Activated gamma-delta T cell treated with Interleukin-2 at 50 U/mL for 16 hours (primary cell): ENCODE results near the gene CSF3R.

Source experiments
- DNase-seq: peaks from one replicate; pipeline ENCODE4 v3.0.0-alpha.2; 2020

The CSF3R gene

DNA sequence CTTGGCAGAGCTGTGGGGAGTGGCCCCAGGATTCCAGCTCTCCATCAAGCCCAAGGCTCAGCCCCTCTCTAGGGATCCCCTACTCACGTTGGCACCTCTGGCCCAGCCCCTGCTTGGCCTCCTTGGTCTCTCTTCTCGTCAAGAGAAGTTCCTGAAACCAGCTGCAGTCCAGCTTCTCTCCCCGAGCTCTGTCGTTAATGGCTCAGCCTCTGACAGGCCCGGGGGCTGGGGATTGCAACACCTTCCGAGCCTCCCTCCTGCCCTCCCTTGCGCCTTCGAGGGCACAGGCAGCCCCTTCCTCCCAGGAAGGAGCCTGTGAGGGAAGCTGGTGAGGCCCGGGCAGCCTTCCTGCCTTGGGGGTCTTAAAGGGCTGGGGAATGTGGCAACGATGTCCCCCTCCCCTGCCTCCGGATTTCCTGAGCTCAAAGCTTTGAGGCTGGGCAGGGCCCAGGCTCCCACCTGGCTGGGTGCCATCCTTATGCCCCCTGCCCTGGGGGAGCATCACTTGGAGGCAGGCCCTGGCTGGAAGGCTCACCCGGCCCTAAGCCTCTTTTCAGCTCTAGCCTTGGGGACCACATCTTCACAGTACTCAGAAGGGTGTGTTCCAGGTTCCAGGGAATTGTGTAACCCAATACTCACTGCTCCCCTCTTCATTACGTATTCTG lies at the start of gene CSF3R:
CSF3R (minus strand) TSS at position 190 of the 665 bp plus-strand sequence. CDS start 3,417 bp downstream, outside the sequence.
- no peak for DNase-seq

GRCh38 chr1:36531833-36532232 lies 49.1 kb upstream of the CSF3R start:
- no peak for DNase-seq

GRCh38 chr1:36530791-36531190 lies 48.1 kb upstream of the CSF3R start:
- DNase-seq = no peak

DNA sequence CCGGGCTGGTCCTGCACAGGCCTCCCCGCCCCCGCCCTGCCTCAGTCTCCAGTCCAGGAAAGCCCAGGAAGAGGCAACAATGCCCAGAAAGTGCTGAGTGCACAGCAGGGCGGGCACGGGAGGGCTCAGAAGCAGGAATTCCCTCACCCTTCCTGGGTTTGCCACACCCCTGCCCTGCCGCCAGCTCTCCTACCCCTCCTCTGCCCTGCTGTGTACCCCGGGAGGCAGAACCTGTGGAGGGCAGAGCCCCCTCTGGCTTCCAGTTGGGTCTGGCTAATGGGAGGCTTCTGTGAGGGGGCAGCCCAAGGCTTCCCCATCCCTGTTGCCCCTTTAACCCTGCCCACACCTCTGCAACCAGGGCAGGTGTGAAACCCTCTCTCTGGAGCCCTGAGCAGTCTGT lies 47.5 kb upstream of the CSF3R start:
- DNase-seq = no peak

DNA sequence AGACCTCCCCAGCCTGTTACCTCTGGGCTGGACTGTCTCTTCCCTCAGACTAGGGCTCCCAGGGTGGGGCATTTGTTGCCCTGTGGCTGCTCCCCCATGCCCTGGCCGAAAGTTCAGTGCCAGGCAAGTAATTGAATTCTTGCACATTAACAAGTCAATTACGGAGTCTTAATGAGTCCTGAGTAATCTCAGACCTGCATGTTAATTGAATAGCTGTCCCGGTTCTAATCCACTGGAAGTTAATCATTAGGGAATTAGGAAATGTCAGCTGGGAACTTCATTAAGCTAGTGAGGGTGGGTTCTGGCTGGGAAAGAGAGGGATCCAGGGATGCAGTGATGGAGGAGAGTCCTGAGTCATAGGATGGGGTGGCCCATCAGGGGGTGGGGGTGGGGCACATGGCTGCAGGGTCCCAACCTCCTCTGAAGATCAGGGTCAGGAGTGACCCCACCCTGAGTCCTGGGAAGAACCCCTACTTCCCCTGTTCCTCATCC lies 47.1 kb upstream of the CSF3R start:
- DNase-seq = no peak

GRCh38 chr1:36528361-36529349 lies 45.9 kb upstream of the CSF3R start:
- DNase-seq = no peak

DNA sequence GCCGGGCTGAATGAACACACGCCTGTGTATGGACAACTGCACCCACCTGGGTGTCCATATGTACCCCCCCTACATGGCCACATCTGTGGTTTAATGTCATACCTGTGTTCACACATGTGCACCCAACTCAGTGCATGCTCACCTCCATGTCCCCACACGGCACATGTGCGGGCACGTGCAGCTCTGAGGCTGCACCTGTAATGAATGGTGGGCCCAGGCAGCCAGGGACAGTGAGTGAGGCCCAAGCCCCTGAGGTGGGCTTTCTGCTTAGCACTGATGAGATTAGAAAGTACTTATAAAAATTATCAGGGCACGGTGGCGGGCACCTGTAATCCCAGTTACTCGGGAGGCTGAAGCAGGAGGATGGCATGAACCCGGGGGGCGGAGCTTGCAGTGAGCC lies 42.5 kb upstream of the CSF3R start:
- DNase-seq = no peak

DNA sequence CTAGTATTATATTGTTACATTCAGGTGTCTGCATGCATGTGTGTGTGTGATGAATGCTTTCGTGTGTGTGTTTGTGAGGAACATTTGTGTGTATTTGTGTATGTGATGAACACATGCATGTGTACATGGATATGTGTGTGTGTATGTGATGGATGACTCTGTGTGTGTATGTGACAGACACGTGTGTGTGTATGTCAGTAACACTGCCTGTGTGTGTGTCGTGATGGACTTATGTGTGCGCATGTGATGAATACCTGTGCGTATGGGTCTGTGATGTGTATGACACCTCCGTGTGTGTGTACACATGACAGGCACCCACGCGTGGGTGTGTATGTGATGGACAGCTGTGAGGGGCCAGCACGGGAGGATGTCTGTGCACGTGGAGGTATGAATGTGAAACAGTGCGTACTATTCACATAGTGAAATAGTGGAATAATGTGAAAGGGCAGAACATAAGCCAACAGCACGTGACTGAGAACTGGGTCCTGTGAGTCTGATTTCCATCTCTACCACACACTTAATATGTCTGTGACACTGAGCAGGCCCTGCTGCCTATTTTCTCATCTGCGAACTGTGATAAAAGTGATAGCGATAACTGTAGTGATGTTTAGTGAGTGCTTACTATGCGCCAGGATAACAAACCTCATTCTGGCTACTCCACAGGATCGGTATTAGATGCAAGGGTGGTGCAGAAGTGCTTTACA lies 41.8 kb upstream of the CSF3R start:
- no peak for DNase-seq

DNA sequence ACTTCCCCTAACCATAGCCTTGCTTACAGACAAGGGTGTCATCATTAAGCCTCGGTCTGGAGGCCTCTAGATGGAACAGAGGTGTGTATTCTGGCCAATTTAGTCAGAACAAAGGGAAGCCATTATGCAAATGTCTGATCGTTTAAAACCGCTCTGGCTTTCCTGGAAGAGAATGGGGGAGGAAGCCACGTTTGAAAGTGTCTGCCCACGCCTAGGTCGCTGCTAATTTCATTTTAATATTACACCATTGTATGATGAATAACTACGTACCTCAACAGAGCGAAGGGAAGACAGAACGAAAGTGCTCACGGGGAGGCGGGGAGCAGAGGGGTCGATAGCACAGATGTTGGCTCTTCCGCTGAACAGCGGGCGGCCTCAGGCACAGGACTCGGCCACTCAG lies 41.1 kb upstream of the CSF3R start:
- no peak for DNase-seq

DNA sequence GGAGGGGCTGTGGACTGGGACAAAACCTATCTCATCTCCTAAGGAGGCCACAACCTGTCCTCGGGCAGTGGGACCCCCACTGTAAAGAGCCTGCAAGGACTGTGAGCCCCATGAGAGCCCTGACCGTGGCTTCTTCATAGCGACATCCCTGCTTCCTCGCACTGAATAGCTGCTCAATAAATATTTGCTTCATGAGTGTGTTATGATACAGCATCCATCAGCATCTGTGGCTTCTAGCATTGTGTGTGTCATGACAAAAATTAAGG lies 40.5 kb upstream of the CSF3R start:
- DNase-seq = no peak

DNA sequence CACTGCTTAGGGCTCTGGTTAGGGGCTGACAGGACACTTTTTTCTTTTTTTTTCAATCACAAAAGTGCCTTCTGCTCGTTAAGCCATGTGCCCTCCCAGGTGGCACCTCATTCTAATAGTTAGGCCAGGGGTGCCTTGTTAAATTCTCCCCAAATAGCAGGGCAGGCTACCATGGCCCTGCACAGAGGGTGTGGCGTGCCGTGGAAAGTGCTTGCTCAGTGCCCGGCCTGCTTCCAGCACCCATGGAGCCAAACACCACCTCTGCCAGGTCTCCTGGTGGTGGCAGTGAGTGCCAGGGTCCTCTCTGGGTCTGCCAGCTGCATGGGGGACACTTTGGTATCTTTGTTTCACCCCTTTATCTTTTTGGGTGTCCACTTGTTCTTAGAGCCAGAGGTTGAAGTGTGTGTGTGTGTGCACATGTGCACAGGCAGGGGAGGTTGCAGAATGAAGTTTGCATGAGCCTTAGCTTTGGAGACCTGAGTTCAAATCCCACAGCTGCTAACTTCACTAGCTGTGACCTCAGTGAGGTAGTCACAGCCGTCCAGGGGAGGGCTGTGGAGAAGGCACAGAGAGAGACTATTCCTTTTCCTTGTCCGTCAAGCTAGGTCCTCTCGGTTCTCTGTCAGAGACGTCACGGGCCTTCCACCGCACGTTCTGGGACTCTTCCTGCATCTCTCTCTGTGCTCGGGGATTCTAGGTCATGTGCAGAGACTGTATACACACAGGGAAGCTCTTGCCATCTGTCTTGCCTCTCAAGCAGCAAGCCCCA lies 39.9 kb upstream of the CSF3R start:
- DNase-seq = no peak

DNA sequence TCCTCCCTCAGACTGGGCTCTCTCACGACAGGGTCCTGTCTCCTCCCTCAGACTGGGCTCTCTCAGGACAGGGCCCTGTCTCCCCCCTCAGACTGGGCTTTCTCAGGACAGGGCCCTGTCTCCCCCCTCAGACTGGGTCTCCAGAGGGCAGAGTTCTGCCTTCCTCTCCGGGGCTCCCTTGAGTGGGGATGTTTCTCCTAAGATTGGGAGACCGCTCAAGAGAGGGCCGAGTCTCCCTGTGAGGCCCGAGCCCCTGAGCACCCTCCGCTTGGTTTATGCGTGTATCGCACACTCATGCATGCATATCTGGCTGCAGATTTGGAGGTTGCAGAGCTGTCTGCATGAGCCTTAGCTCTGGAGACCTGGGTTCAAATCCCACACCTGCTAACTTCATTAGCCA lies 39.3 kb upstream of the CSF3R start:
- DNase-seq = no peak

DNA sequence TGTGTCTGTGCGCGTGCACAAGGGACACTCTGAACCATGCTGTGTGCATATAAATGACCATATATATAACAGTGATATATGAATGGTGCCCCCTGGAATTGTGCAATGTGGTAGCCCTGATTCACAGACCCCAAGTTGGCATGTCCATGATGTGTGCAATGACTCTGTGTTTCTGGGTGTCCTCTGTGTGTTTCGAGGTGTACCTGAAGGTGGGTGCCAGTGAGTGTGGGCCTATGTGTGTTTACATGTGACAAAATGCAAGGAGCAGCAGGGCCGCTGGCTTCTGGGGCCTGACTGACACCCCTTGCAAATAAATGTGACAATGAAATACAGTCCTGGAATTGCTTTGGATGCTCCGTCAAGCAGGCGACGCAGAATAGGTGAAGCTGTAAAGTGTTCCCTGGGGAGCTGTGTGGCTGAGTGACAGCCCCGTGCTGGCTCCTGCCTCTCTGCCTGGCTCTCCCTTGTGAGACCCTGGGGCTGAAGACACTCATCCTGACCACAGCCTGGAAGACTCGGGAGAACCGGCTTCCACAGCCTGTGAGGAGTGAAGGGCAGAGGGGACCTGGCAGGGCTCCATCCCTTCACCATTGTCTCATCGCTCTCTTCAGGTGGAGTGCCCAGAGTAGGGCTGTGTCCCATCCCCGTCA lies 38.2 kb upstream of the CSF3R start:
- no peak for DNase-seq

GRCh38 chr1:36520056-36520455 lies 37.3 kb upstream of the CSF3R start:
- no peak for DNase-seq

GRCh38 chr1:36517011-36517771 lies 34.5 kb upstream of the CSF3R start:
- no peak for DNase-seq

- peak; percentile 20 for DNase-seq
Measured at GRCh38 chr1:36516372-36517010, 33.8 kb upstream of the CSF3R start.

DNA sequence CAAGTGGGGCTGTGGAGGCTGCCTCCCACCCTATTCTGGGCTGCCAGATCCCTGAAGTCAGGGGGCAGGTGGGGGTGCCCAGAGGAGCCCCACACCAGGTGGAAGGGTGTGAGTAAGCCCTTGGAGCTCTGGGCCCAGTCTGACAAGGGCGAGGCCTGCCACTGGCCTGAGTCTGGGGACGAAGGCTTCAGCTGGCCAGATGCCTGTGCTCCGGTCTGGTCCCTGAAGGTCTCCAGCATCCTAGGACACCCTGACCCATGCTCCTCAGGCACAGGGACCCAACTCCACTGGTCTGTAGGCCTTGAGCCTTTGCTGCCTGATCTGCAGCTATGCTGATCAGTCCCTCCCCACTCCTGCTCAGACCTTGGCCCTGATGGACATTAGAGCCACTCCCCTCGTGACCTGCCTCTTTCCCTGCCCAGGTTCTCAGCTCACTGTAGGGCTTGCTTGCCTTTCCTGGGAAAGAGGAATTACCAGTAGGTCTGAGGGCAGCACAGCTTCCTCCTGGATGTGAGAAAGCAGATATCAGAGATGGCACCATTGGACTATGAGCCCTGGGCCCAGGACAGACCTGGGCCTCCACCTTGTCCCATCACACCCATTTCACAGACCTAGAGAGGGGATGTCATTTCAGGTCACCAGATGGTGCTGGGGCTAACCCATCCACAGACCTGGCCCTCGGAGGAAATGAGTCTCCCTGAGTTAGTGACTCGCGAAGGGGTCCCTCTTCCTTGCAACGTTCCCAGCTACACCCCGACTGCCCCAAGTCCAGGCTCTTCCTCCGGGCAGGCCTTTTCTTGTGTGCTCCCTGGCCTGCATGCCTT lies 32.8 kb upstream of the CSF3R start:
- no peak for DNase-seq

GRCh38 chr1:36514501-36514900 lies 31.8 kb upstream of the CSF3R start:
- no peak for DNase-seq

GRCh38 chr1:36513676-36514473 lies 31.2 kb upstream of the CSF3R start:
- no peak for DNase-seq
